Measurements from ENCODE around the gene FMNL3.

DNA sequence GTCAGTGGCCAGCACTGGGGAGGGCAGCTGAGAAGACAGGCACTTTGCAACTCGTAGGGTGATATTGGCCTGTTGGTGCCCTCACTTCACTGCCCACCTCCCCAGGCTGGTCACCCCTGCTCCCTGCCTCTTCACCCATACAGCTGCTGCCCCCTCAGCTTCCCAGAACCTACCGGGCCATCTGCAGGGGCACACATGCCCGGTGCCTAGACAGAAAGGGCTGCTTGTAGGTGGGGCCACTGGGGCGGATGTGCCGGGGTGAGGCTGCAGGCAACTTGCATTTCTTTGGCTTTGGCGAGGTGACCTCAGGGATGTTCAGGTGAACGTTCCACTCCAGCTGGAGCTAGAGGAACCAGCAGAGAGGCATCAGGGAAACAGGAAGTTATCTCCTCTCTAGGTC lies 118.9 kb downstream of the FMNL3 start:
- TF ChIP-seq TAF1 (IDR thresholded peaks at IDR 0.05; ENCODE audit: borderline replicate concordance, low read depth, low read length), result no peak
- TF ChIP-seq POLR2AphosphoS5 (IDR thresholded peaks at IDR 0.05; ENCODE audit: low read depth, low read length), result no peak

Measured in GM12892 (cell line).